ENCODE data around the gene SYNJ2. TPM values are rescaled to one million over a fixed set of nuclear protein-coding genes. Genes with fewer than 3 reads are reported as not detected.
A peak's percentile ranks its signal among the peaks of the same experiment; 100 is the strongest.

Gene SYNJ2
- polyA plus RNA-seq, 2 of the 4 experiments (the other 2 are of a cell fraction) = 22.3 to 26.5 TPM

- H3K4me3 ChIP-seq = no peak overlapping the region
- peaks cover 18% of the 10 kb centered on the region; the same call in 2 of the 3 replicates for H3K4me1 ChIP-seq
- TF ChIP-seq POLR2AphosphoS2 (conservative IDR thresholded peaks at IDR 0.05; ENCODE audit: low read length) (no peak), KDM1A (IDR thresholded peaks at IDR 0.05; ENCODE audit: low read depth) (peak; percentile 47; the same call in 1 of the 2 replicates)
- no peak overlapping the region for H3K4me2 ChIP-seq
- no peak for FAIRE-seq
- no peak for DNase-seq (ENCODE audit: low read depth in 1 of 2, low spot score in 1 of 2)
- no peak for ATAC-seq
- CTCF ChIA-PET = no interaction called here
- WGBS (ENCODE audit: missing lambda C conversion rate) = 97% methylated on average over 6 of the region's 6 CpGs
- H3K9me3 ChIP-seq = no peaks in the 10 kb centered on the region
- peak overlapping the region in 1 of 2 experiments; percentile 56; a peak in 2 of 6 replicates for H3K27ac ChIP-seq
- POLR2A ChIA-PET = interaction anchor here (1.1 kb wide), 1 partner anchor 17 kb away, joined by 3 read pairs; no protein-coding TSS in a partner anchor
These were observed 27.1 kb downstream of the SYNJ2 start for GRCh38 chr6:158008864-158009113.

- H3K4me3 ChIP-seq = no peak overlapping the region
- no peaks in the 10 kb centered on the region for H3K9me3 ChIP-seq
- POLR2A ChIA-PET = no interaction called here
- WGBS (ENCODE audit: missing lambda C conversion rate) = 90% methylated on average over 13 of the region's 13 CpGs
- CTCF ChIA-PET = no interaction called here
- H3K27ac ChIP-seq = peak overlapping the region in 1 of 2 experiments; percentile 56; a peak in 1 of 6 replicates
- no peak overlapping the region for H3K4me2 ChIP-seq
- DNase-seq (ENCODE audit: low read depth in 1 of 2, low spot score in 1 of 2) (no peak), ATAC-seq (no peak), FAIRE-seq (no peak)
- H3K4me1 ChIP-seq = peaks cover 18% of the 10 kb centered on the region; the same call in 2 of the 3 replicates
- TF ChIP-seq, protein P1, sequence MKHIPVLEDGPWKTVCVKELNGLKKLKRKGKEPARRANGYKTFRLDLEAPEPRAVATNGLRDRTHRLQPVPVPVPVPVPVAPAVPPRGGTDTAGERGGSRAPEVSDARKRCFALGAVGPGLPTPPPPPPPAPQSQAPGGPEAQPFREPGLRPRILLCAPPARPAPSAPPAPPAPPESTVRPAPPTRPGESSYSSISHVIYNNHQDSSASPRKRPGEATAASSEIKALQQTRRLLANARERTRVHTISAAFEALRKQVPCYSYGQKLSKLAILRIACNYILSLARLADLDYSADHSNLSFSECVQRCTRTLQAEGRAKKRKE (CRISPR knock-in tag; IDR thresholded peaks at IDR 0.05; ENCODE audit: low read depth) = no peak
- TF ChIP-seq HOXA7 (CRISPR knock-in tag; IDR thresholded peaks at IDR 0.05) (no peak), GATA3 (IDR thresholded peaks at IDR 0.05; ENCODE audit: borderline replicate concordance) (no peak), MYC (IDR thresholded peaks at IDR 0.05; ENCODE audit: borderline replicate concordance, low read length) (no peak), JUN (IDR thresholded peaks at IDR 0.05) (no peak), ZFP36 (IDR thresholded peaks at IDR 0.05; ENCODE audit: borderline replicate concordance, partially characterized antibody) (no peak), NPAS2 (CRISPR knock-in tag; IDR thresholded peaks at IDR 0.05; ENCODE audit: borderline replicate concordance) (no peak), CHD4 (IDR thresholded peaks at IDR 0.05; ENCODE audit: borderline replicate concordance) (no peak), RFX5 (IDR thresholded peaks at IDR 0.05) (no peak)
These were observed 27.6 kb downstream of the SYNJ2 start for GRCh38 chr6:158009114-158009891.

DNA sequence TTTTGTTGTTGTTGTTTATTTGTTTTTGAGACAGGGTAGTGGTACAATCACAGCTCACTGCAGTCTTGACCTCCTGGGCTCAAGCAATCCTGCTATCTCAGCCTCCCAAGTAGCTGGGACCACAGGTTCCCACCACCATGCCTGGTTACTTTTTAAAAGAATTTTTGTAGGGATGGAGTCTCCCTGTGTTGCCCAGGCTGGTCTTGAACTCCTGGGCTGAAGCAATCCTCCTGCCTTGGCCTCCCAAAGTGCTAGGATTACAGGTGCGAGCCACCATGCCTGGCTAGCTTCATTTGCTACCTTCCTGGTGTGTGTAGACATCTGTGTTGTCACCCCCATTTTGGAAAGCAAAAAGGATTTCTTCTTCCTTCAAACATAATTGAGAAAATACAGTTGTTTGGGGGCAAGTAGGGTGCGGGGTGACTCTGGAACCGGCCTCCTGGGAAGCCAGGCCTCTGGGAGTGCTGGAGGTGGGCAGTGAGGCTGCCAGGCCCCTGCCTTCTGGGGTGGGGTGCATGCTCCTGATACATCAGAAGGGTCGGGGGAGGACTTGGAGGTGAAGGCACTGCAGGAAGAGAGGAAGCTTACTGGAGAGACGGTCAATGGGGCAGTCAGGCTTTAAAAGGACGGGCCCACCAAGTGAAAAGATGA, 28.4 kb downstream of the SYNJ2 start:
- ChIA-PET POLR2A (no interaction called here), CTCF (no interaction called here)
- FAIRE-seq (no peak), ATAC-seq (no peak), DNase-seq (ENCODE audit: low read depth in 1 of 2, low spot score in 1 of 2) (no peak)
- H3K4me2 ChIP-seq = no peak overlapping the region
- H3K4me1 ChIP-seq = peaks cover 26% of the 10 kb centered on the region
- TF ChIP-seq, protein P1 (CRISPR knock-in tag; IDR thresholded peaks at IDR 0.05; ENCODE audit: low read depth) = no peak
- no peak for TF ChIP-seq FOSL2 (IDR thresholded peaks at IDR 0.05)
- TF ChIP-seq FOSL2 (CRISPR knock-in tag; IDR thresholded peaks at IDR 0.05) = no peak
- TF ChIP-seq EP300 (IDR thresholded peaks at IDR 0.05) = no peak
- no peak for TF ChIP-seq HDAC2 (IDR thresholded peaks at IDR 0.05)
- TF ChIP-seq RNF2 (IDR thresholded peaks at IDR 0.05; ENCODE audit: borderline replicate concordance, low read depth) = no peak
- no peak for TF ChIP-seq KDM1A (IDR thresholded peaks at IDR 0.05; ENCODE audit: low read depth)
- TF ChIP-seq RCOR1 (IDR thresholded peaks at IDR 0.05; ENCODE audit: low read depth, low read length) = no peak
- TF ChIP-seq PHF8 (IDR thresholded peaks at IDR 0.05; ENCODE audit: borderline replicate concordance, low read depth) = no peak
- TF ChIP-seq FOXS1 (CRISPR knock-in tag; IDR thresholded peaks at IDR 0.05) = no peak
- TF ChIP-seq MAX (IDR thresholded peaks at IDR 0.05) = no peak
- no peak for TF ChIP-seq MAZ (IDR thresholded peaks at IDR 0.05; ENCODE audit: borderline replicate concordance, low read depth, low read length)
- H3K4me3 ChIP-seq = no peak overlapping the region
- H3K27ac ChIP-seq = peak overlapping the region in 1 of 2 experiments; percentile 56; a peak in 1 of 6 replicates
- 93% methylated on average over 6 of the region's 6 CpGs for WGBS (ENCODE audit: missing lambda C conversion rate)
- no peaks in the 10 kb centered on the region for H3K9me3 ChIP-seq
